ENCODE results near the gene PEX26.

GRCh38 chr22:18109410-18110193, 31.8 kb downstream of the PEX26 start:
- TF ChIP-seq SMC3 (conservative IDR thresholded peaks at IDR 0.05; ENCODE audit: poor library complexity) (no peak), MXI1 (conservative IDR thresholded peaks at IDR 0.05; ENCODE audit: poor library complexity, severe bottlenecking) (no peak), EZH2 (IDR thresholded peaks at IDR 0.05; ENCODE audit: borderline replicate concordance, insufficient read depth, low read length, poor library complexity, severe bottlenecking) (no peak), TAF1 (IDR thresholded peaks at IDR 0.05; ENCODE audit: low read depth) (no peak), POLR2AphosphoS5 (IDR thresholded peaks at IDR 0.05) (no peak), EP300 (conservative IDR thresholded peaks at IDR 0.05; ENCODE audit: poor library complexity, severe bottlenecking) (no peak), RAD21 (conservative IDR thresholded peaks at IDR 0.05) (no peak)
- TF ChIP-seq, protein P1, sequence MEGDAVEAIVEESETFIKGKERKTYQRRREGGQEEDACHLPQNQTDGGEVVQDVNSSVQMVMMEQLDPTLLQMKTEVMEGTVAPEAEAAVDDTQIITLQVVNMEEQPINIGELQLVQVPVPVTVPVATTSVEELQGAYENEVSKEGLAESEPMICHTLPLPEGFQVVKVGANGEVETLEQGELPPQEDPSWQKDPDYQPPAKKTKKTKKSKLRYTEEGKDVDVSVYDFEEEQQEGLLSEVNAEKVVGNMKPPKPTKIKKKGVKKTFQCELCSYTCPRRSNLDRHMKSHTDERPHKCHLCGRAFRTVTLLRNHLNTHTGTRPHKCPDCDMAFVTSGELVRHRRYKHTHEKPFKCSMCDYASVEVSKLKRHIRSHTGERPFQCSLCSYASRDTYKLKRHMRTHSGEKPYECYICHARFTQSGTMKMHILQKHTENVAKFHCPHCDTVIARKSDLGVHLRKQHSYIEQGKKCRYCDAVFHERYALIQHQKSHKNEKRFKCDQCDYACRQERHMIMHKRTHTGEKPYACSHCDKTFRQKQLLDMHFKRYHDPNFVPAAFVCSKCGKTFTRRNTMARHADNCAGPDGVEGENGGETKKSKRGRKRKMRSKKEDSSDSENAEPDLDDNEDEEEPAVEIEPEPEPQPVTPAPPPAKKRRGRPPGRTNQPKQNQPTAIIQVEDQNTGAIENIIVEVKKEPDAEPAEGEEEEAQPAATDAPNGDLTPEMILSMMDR (IDR thresholded peaks at IDR 0.05; ENCODE audit: poor library complexity, severe bottlenecking), result no peak
- TF ChIP-seq, protein P2, sequence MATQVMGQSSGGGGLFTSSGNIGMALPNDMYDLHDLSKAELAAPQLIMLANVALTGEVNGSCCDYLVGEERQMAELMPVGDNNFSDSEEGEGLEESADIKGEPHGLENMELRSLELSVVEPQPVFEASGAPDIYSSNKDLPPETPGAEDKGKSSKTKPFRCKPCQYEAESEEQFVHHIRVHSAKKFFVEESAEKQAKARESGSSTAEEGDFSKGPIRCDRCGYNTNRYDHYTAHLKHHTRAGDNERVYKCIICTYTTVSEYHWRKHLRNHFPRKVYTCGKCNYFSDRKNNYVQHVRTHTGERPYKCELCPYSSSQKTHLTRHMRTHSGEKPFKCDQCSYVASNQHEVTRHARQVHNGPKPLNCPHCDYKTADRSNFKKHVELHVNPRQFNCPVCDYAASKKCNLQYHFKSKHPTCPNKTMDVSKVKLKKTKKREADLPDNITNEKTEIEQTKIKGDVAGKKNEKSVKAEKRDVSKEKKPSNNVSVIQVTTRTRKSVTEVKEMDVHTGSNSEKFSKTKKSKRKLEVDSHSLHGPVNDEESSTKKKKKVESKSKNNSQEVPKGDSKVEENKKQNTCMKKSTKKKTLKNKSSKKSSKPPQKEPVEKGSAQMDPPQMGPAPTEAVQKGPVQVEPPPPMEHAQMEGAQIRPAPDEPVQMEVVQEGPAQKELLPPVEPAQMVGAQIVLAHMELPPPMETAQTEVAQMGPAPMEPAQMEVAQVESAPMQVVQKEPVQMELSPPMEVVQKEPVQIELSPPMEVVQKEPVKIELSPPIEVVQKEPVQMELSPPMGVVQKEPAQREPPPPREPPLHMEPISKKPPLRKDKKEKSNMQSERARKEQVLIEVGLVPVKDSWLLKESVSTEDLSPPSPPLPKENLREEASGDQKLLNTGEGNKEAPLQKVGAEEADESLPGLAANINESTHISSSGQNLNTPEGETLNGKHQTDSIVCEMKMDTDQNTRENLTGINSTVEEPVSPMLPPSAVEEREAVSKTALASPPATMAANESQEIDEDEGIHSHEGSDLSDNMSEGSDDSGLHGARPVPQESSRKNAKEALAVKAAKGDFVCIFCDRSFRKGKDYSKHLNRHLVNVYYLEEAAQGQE (IDR thresholded peaks at IDR 0.05; ENCODE audit: borderline replicate concordance), result no peak

Data from neural cell (in vitro differentiated cells).